Anterior cingulate cortex (tissue), 58 donors: ENCODE results near the gene CSAD.

Source experiments
- DNase-seq, 58 donors: peaks; one replicate each; lab custom pipeline; 2025; lab: John Stamatoyannopoulos, UW

CSAD gene

GRCh38 chr12:53160673-53161072, 20.1 kb downstream of the CSAD start:
- no peak for DNase-seq

DNA sequence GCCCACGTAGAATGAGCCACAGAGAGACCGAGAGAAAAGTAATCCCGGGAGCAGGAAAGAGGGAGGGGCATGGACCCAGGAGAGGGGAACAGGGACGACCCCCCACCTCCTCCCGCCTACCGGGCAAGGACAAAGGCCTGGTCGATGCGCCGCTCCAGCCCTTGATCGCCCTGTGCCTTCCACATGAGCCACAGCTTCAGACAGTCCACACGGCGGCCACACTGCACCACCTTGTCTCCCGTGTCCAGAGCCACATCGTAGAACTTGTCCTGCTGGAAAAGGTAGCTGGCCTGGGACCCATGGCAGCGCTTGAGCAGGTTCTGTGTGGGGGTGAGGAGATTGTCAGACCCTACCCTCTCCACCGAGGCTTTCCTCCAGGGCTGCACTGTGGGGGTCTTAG, 20.7 kb downstream of the CSAD start:
- DNase-seq: no peak

DNA sequence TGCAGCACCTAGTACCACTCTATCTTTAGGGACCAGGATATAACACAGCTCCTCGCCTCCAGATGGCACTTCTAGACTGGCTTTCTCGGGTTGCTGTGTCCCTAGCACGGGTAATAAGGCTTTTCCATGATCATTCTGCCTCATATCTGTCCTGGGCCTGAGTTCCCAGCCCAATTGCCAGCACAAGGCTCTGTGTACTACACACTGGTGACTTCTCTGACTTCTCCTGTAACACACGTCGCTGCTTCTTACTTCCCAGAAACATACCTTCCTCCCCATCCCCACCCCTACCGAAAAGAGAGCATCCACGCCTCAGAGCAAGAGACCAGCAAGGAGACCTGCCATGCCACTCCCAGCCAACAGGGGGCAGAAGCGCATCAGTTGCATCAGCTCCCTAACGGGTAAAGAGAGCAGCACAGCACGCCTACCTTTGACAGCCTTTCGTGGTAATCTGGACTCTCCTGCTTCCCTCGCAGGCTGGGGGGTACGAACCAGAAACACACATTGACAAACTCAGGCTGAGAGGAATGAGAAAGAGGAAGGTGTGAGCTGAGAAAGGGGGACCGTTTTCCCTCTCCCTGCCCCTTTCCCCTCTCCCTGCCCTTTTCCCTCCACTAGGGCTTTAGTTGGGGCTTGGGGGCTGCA, 21.4 kb downstream of the CSAD start:
- DNase-seq: peak in 54 of 58 donors; percentile 2 to 86 (median 44)

DNA sequence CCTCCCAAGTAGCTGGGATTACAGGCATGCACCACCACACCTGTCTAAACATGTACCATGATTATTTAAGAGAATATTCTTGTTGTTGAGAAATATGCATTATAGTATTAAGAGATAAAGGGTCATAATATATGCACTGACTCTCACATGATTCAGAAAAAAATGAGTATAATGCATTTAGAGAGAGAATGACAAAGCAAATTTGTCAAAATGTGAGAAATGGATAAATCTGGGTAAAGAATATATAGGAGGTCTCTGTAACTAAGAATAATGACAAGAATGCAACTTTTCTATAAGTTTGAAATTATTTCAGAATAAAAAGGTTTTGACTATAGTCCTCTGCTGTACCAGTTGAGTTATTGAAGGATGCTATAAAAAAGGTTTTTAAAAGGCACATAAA, 28.3 kb downstream of the CSAD start:
- no peak for DNase-seq

DNA sequence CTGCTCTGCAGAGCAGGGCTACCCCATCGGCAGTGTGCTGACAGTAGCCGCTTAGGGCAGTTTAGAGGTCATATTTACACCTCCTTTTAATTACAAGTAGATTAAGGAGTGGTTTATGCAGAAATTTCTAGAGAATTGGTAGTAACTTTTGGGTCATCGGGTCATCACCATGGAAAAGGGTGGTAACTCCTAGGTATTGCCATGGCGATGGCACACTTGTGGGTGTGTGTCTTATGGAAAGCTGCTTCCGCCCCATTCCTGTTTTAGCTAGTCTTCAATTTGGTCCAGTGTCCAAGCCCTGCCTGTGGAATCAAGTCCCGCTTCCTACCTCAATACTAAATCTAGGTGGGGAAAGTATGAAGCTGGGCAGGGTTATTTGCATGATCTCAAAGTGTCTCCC, 29.7 kb downstream of the CSAD start:
- DNase-seq: no peak

DNA sequence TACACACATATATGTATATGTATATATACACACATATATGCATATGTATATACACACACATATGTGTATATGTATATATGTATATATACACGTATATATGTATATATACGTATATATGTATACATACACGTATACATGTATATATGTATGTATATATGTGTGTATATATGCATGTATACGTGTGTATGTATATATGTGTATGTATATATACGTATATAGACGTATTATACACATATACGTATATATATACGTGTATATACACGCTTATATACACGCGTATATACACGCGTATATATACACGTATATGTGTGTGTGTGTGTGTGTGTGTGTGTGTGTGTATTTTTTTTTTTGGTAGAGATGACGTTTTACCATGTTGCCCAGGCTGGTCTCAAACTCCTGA, 33.1 kb downstream of the CSAD start:
- DNase-seq: no peak

- DNase-seq: no peak
These were observed 33.5 kb downstream of the CSAD start for GRCh38 chr12:53147181-53147580.

GRCh38 chr12:53145383-53146260, 35.1 kb downstream of the CSAD start:
- no peak for DNase-seq

GRCh38 chr12:53143355-53143754, 37.4 kb downstream of the CSAD start:
- DNase-seq: no peak

- no peak for DNase-seq
These were observed 47.0 kb downstream of the CSAD start for GRCh38 chr12:53133722-53134121.

DNA sequence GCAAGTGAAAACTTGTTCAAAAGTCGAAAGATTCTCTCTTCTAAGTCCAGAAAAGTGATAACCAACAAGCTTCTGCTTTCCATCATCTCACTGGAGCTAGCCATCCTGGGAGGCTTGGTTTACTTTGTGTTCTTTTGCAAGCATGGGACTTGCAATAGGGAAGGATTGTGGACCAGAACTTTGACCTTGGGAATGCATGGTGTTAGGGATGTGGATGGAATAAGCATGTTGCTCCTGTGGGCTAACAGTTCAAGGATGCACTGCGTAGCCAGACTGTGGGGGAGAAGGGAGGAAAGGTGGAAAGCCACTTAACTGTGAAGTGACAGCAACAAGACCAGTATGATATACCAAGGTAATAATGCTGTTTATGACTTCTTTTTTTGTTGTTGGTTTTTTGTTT, 48.9 kb downstream of the CSAD start:
- DNase-seq: no peak

GRCh38 chr12:53128780-53129569, 51.8 kb downstream of the CSAD start:
- no peak for DNase-seq

DNA sequence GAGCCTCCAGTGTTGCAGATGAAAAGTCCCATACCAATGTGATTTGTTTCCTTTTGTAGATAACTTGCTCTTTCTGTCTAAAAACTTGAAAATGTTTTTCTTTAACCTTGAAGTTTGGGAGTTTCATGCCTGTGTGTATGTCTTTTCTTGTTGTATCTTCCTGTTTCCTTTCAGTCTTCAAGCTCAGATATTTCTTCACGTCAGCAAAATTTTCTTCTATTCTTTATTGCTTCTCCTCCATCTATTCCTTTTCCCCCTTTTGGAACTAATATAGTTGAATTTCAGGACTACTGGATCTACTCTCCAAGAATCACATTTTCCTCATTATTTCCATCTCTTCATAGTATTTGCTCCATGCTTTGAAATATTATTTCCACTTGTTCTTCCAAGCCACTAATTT, 53.6 kb downstream of the CSAD start:
- DNase-seq: no peak

DNA sequence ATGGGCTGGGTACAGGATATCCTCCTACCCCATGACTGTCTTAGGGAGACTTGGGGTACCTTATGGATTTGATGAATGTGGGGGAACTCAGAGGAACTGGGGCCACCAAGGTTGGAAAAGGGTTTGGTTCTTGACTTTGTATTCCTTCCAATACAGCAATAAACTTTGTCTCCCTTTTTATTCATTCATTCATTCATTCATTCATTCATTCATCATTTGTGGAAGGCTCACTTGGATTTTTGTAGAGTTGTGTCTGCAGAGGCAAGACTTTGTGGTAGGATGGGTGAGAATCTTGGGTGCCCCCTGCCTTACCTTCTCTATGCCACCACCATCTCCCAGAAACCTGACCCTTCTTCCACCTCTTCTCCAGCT, 56.4 kb downstream of the CSAD start:
- no peak for DNase-seq

GRCh38 chr12:53123578-53124351, 57.0 kb downstream of the CSAD start:
- DNase-seq: no peak

DNA sequence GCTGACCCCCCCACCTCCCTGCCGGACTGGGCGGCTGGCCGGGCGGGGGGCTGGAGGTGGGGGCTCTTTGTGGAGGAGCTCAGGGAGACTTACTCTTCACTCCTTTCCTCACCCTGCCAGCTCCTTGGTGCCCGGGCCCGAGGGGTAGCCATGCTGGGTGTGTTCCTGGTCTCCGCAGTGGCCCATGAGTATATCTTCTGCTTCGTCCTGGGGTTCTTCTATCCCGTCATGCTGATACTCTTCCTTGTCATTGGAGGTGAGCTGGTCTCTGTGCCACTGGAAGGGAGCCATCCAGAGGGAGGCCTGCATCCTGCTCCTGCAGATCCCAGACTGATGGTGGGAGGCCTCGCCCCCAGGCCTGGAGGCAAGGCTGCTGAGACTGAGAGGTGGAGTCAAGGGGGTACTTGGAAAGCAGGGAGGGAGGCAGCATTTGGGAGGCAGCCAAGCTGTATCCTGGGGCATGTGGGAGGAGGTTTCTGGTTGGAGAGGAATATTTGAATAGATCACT, 57.7 kb downstream of the CSAD start:
- DNase-seq: no peak

- DNase-seq: no peak
These were observed 59.8 kb downstream of the CSAD start for GRCh38 chr12:53120685-53121525.

DNA sequence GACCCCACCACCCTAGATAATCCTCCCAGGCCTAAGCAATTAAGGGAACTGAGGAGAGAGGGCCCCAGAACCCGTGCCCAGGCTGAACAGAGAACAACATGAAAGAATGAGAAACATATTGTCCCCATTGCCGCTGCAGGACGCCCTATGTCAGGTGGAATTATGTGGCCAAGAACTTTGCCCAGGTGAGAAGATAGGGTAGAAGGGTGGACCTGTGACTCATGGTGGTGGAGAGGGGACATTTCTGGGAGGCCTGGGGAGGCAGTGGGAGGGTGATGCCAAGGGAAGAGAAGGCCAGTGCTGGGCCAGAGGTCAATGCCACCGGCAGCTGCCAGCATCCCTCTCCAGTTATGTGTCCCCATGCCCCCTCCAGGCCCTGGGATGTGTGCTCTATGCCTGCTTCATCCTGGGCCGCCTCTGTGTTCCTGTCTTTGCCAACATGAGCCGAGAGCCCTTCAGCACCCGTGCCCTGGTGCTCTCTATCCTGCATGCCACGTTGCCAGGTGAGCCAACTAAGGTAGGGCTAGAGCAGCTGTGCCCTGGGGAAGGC, 61.9 kb downstream of the CSAD start:
- DNase-seq: no peak
